GM21723 (cell line): ENCODE data around the gene CAPZA1.

ENCODE experiments used
- ATAC-seq: cut with Tn5 transposase; IDR thresholded peaks from one replicate; pipeline ENCODE4 v1.9.1; 2021; ENCODE audit warnings: mild to moderate bottlenecking, moderate library complexity; ENCODE audit not compliant: unreplicated experiment

The CAPZA1 gene

GRCh38 chr1:112713466-112714312 is 94.1 kb downstream of the CAPZA1 start:
- ATAC-seq = peak; percentile 34

GRCh38 chr1:112714313-112715263 is 95.0 kb downstream of the CAPZA1 start:
- ATAC-seq = peak; percentile 1

- ATAC-seq = peak; percentile 76
These were observed 95.8 kb downstream of the CAPZA1 start, which contains the start of gene PPM1J for GRCh38 chr1:112715264-112716053. Gene PPM1J, minus strand, starts transcription at chr1:112715332. Its CDS starts 31 bp downstream, at chr1:112715301.

- peak; percentile 42 for ATAC-seq
These were observed 96.6 kb downstream of the CAPZA1 start for GRCh38 chr1:112716133-112716720.

GRCh38 chr1:112717263-112717873 is 97.7 kb downstream of the CAPZA1 start:
- ATAC-seq = no peak

GRCh38 chr1:112718691-112719418 is 99.2 kb downstream of the CAPZA1 start:
- ATAC-seq = no peak

- ATAC-seq = no peak
These were observed 100.1 kb downstream of the CAPZA1 start for GRCh38 chr1:112719706-112720105.

- no peak for ATAC-seq
These were observed 101.2 kb downstream of the CAPZA1 start for GRCh38 chr1:112720800-112721199.
